GM18909 (cell line): ENCODE measurements around the gene KIAA1328.

Experiments used
- ATAC-seq: cut with Tn5 transposase; IDR thresholded peaks from one replicate; pipeline ENCODE4 v1.9.1; 2021; ENCODE audit warnings: mild to moderate bottlenecking; ENCODE audit not compliant: unreplicated experiment, poor library complexity

The KIAA1328 gene

DNA sequence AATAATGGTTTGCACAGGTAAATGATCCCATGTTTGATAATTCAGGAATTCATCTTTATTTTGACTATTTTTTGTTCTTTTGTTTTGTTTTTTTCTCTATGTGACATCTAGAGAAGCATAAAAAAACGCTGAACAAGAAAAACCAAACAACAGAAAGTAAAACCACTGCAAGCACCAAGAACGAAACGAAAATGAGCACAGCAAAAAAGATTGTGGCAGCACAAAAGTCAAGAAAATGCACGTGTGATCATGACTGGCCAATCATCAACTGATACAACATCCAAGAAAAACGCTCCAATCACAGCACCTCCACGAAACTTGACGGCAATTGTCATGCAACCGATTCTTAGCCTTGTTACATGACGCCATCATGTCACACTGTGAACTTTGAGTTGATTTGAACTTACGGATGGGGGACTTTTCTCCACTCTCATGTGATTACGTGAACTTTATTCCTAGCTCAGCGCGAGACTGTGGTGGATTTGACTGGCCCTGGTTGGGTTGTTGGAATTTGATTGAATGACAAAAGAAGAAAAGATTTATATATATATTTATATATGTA is 417.9 kb downstream of the KIAA1328 start:
- no peak for ATAC-seq

DNA sequence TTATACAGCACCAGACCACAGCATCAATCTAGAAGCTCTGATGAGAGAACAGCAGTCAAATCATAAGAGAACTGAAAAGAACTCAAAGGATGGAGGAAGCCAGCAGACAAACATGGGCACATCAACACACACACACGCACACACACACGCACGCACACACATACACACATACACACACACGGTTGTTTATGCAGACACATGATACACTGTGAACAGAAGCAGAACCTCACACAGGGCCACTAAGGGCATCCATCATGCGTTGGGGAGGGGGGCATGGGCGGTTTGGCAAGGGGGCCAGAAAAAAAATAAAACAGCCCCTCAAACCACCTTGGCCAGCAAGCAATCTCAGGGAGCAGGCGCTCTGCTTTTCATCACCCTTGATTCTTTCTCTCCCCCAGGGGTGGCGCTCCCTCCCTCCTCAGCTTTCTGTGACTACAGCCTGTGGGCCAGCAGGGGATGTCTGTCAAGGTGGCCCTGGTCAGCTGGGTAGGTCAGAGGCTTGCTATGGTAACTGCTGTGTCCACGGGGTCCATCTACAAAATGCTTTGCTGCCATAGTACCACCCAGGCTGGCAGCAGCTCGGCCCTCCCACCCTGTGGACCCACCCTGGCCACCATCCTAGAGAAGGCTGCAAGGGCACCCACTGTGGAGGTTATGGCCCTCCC is 418.7 kb downstream of the KIAA1328 start:
- ATAC-seq = no peak

DNA sequence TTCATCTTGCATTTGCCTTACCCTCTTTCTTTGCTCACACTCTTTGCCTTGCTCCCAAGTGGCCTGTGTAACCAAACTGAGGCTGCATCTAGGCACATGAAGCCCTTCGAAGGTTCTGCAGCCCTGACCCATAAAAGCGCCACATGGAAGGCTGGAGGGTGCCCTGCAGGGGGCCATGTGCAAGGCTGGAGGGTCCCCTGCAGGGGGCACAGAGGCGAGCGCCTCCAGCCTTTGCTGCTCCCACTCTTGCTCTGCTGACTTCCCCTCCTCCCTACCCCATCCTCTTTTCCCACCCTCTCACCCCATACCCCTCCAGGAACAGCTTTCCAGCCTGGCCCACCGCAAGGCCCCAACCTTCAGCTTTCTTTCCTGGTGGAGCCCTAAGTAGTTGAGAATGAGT is 419.4 kb downstream of the KIAA1328 start:
- ATAC-seq = no peak

DNA sequence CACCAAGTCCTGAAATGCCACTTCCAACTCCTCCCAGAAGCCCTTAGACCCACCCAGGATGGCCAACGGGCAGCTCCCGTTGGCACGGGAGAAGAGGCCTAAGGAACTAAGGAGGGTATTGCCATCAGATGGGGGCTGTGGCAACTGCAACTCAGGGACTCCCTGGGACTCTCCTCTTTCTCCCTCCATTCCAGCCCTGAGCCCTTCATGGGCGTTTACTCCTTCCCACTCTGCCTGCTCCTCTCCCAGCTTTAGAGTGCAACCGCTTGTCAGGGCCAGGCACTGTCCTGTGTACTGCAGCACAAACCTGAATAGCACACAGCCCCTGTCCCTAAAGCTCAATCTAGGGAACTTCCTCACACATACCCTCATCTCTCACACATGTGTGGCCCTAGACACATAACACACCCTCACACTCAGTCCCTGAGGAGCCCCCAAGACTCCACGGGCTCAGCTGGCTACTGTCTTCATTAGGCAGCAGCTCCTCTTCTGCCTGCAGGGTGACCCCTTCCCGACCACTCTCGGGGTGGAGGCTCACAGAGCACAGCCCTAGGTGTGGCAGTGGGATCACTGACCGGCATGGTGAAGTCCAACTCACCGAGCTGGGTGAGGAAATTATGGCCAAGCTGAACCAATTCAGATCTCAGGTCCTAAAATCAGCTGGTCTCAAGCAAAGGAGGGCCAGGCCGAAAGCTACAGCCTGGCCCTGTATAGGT is 420.4 kb downstream of the KIAA1328 start:
- no peak for ATAC-seq

DNA sequence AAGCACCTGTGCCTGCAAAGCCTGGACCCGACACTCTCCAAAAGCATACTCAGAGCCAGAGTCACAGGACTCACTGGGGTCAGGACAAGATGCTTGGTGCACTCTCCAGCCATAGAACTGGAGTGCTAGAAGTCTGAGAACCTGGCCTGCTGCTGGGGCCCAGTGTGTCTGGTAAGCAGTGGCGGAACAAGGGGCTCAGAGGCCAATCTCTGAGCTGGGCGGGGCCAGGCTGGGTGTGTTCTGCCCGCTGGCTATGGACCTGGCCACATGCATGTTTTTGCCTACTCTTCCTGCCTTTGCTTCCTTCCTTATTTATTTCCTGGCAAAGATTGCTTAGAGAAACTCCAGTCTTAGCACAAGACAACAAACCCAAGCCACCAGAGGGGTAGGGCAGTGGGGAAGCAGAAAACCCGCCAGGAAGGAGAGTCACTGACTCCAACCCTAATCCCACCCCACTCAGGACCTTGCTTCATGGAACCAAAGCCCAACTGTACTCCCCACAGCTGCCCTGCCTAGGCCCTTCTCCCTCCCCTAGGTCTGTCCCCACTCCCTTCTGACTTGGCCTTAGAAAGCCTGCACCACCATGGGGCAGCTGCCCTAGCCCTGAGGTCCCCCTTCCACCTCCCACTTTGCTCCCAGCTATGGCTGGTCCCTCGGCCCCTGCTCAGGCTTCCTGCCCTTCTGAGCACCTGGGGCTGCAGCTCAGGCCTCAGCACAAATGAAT is 421.1 kb downstream of the KIAA1328 start:
- no peak for ATAC-seq

DNA sequence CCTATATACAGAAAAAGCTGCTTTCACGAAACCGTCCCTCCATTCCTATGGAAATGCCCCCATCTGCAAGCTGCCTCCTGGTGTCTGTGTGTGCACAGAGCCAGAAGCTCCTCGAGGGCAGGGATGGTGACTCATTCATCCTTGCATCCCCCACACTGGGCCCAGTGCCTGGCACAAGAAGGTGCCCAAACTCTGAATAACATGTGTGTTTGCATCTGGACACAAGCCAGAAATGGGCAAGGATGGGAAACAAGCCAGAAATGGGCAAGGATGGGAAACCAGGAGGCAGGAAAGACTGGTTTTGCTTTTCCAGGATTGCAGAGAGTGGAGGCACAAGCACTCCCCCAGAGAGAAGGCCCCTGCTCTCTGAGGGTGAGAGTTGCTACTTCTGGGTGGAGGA is 422.8 kb downstream of the KIAA1328 start:
- ATAC-seq = no peak

DNA sequence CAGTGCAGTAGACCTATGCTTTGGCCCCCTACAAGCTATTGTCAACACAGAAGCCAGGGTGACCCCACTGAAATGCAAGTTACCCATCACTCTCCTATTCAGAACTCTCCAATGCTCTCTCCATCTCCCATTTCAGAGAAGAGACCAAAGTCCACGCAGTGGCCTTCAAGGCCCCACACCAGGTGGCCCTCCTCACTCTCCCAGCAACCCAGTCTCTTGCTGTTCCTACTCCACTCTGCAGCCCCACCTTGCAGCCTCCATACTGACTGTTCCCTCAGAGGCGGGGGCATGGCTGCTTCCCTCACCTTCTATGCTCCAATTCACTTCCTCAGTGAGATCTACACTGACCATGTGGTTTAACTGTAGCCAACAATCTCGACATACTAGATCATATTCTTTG is 423.4 kb downstream of the KIAA1328 start:
- no peak for ATAC-seq

DNA sequence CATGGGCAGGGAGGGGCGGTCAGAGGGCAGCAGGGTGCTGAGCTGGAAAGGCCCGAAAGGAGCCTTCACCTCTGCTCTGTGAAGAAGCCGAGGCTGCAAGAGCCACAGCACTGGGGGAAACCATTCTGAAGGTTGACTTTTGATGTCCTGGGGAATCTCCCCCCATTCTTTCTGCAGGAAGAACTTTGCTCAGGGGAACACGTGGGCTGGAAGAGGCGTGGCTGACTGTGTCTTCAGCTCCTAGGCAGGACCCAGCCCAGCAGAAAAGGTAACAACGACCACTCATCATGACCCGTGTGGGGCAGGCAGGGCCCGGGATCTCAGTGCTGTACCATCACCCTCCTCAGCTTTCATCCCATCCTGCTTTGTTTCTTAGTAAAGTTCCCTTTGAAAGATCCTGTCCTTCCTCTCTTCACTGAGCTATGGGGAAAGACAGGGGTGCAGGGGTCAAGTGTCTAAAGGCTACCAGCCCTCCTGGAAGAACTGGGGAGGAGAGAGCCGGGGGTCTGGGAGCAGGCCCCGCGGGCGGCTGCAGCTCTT is 424.0 kb downstream of the KIAA1328 start:
- no peak for ATAC-seq

DNA sequence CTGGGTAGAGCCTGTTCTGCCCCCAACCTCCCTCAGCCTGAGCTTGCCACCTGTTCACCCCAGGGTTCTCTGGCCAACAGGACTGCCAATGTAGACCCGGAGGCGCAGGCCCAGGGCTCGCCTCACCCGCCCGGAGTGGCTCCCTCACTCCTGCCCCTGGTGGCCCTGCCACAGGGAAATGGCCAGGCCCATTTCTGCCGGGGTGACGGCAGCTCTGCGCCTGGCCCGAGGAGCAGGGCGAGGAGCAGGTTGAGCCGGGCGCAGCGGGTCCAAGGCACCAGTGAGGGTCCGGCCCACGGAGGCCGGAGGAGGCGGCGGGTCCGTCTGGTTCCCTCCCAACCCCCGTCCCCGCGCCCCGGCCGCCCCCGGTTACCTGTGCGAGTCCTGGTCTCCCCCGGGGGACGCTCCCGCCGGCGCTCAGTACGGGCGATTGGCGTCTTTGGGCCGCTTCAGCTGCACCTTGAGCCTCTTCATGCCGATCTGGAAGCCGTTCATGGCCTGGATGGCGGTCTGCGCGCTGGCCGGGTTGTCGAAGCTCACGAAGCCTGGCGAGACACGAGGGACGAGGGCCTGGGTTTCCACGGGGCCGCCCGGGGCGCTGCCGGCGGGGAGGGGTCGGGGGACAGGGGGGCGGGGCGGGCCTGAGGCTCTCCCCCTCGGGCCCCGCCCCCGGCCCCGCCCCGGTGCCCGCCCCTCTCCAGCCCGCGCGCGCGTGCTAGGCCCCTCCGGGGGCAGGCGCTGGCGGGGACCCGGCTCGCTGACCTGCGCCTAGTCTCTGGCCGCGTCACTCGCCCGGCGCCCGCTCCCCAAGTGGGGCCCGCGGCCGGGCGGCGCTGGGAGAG is 424.7 kb downstream of the KIAA1328 start:
- no peak for ATAC-seq

DNA sequence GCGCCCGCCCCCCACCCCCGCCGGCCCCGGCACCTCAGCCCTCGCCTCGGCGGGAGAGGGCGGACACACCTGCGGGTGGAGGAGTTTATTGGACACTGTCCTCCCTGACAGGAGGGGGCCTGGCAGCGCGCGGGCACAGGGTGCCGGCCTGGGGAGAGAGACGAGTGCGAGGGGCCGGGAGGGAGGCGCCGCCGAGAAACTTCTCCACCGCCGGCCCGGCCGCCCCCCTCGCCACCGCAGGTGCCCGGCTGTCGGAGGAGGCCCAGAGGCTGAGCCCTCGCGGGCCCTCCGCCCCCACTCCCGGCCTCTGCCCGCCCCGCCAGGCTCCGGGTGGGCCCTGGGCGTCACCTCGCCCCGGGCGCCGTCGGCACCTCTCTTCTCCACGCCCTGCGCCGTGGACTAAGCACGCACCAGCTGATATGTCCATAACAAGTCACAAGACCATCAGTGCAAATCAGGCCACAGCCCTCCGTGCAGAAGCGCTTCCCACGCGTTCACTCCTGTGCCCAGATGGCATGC is 425.4 kb downstream of the KIAA1328 start:
- ATAC-seq = no peak

DNA sequence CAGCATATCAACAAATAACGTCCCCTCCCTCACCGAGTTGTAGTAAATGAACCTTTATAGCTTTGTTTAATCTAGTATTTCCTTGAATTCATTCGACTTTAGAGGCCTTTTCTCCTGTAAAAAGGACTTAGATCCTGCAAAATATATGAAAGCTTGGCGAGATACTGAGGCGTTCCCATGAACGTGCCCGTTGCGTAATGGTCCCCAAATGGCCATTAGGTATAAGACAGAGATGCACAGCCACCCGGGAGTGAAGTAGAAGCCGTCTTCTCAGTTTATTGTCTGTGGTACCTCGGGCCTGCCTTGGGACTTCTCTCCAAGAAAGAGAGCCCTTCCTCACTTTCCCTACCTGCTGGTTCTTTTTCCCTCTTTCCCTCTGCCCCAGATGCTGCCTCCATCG is 426.0 kb downstream of the KIAA1328 start:
- ATAC-seq = no peak

DNA sequence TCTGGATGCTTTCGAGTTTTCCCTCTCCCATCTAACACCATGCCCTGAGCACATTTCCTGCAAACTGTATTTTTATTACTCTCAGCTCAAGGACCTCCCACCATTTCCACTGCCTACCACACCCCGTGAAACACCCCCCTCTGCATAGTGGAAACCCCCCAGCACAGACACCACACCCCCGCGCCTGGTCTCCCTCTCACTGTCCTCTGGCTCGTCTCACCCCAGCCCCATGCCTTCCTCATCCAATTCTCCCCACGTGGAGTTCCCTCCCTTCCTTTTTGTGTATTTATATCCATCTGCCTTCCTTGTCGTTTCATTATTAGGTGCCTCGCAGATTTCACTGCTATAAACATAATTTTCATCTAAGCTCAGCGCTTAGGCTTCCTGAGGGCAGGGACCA is 429.2 kb downstream of the KIAA1328 start:
- no peak for ATAC-seq

DNA sequence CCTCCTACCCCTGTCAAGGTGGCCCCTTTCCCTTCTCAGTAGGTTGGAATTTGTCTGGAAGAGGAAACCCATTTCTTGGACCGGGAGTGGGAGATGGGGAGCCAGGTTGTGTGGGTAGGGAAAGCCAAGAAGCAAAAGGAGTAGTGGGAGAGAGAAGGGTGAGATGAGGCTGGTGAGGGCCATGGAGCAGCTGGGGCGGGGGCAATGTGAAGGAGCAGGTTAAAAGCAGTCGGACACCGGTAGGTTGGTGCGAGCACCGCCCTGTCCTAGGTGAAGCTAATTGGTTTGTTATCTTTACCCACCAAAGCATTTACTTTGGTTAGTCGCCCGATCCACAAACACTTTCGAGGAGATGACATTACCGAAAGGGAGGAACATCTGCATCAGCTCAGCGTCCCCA is 429.9 kb downstream of the KIAA1328 start:
- ATAC-seq = no peak

DNA sequence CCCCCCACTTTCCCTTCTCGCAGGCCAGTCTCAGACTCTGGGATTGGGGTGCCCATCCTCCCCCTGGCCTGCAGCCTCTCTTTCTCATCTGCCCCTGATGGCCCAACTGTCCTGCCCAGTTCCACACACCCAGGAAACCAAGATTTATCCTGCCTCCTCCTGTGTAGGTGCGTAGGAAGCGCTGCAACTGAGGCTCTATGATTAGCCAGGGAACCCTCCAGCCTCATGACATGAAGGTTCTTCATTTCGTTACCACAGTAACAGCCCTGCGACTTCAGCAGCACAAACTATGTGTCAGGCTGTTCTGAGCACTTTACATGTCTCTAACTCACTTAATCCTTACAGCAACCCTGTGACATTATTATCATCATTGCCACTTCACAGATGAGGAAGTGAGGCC is 430.8 kb downstream of the KIAA1328 start:
- ATAC-seq = no peak

DNA sequence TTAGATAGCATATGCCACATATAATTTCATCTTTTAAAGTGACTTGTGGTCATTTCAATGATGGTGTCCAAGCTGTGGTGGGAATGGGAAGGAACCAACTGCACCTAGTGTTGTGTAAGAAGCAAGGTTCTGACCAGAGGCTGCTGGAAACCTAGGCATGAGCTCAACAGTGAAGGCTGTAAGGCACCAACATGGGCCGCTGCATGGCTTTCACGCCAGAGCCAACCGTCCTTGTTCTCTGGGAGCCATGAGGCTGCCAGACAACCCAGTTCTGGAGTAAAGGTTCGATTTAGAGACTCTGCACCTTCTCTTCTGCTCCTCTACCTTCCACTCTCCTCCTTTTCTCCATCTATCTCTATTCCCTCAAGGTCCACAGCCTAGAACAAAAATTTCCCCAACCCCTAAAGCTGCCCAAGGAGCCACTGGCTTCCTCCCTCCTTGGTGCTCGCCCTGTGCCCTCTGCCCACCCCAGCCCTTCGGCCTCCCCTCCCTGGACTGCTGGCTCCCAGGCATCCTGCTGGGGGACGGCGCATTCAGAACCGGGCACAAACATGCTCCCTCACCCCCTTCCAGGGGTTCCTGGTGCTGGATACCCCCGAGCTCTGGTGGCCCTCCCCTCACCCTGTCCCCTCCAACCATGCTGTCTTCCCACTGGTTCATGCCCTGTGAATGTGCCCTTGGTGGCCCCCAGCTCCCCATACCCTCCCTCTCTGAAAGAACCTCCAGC is 431.6 kb downstream of the KIAA1328 start:
- ATAC-seq = no peak

DNA sequence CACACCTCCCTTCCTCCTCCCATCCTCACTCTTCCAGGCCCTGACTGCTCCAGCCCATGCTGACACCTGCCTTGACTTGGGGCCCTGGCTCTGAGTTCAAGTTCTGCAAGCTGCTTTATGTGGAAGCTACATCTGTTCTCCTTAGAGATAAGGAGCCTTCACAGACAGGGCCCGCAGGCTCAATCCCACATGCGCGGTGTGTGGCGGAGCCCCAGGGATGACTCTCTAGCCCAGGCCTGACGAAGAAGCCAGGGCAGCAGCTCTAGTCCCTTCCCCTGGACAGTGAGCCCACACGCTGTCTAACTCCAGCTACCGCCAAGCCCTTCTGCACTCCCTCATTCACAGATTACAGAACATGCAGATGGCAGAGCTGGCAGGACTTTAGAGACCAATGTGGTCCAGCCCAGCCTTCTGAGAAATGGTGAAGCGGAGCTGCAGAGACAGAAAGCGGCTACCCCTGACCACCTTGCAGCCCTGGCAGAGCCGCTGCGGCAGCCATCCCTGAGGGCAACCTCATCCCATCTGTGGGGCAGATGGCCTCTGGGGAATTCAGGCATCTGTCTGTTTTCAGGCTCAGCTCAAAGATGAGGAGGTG is 432.4 kb downstream of the KIAA1328 start:
- no peak for ATAC-seq

DNA sequence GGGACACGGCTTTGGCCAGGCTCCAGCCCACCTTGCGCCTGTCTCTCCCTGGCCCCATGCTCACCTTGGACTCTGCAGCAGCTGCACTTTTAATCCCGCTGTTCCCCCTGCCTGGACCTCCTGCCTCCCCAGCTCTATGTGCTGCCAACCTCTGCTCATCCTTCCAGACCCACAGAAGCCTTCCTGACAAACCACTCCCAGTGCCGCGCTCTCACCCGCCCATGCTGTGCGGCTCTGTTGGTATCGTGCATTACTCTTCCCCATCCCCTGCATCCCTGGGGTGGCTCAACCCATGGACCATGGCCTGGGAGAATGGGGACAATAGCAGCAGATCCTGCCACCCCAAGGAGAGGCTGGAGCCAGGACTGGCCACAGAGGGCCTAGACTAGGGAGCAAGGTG is 433.1 kb downstream of the KIAA1328 start:
- ATAC-seq = no peak

DNA sequence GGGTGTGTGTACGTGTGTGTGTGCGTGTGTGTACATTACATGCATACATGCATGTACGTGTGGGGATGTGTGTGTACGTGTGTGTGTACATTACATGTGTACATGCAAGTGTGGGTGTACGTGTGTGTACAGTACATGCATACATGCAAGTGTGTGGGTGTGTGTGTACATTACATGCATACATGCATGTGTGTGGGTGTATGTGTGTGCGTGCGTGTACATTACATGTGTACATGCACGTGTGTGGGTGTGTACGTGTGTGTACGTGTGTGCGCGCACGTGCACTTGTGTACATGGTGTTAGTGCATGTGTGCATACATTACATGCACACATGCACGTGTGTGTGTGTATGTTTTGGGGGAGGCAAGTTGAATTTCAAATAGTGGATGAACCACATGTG is 436.0 kb downstream of the KIAA1328 start:
- ATAC-seq = no peak

DNA sequence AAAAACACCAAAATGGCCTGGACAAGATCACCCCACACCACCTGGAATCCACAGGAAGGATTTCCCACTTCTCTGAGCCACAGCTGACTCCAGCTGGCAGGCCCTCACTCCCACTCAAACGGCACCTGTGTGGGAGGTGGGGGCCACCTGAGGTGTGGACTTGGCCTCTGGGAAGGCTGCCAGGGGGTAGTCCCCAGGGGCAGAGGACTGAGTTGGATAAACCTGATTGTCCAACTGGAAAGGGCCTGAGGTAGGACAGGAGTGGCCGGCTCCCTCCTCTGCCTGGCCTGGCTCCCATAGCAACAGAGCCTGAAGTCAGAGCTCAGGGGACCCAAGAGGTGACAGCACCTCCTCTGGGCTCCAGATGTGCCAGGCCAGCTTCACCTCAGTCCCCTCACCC is 436.5 kb downstream of the KIAA1328 start:
- ATAC-seq = no peak
